ENCODE data around the gene UBE2D3. TPM values are rescaled to one million over a fixed set of nuclear protein-coding genes. Genes with fewer than 3 reads are reported as not detected.

UBE2D3 gene
- total RNA-seq, 1 donor from 2014 or later: 347 TPM

DNA sequence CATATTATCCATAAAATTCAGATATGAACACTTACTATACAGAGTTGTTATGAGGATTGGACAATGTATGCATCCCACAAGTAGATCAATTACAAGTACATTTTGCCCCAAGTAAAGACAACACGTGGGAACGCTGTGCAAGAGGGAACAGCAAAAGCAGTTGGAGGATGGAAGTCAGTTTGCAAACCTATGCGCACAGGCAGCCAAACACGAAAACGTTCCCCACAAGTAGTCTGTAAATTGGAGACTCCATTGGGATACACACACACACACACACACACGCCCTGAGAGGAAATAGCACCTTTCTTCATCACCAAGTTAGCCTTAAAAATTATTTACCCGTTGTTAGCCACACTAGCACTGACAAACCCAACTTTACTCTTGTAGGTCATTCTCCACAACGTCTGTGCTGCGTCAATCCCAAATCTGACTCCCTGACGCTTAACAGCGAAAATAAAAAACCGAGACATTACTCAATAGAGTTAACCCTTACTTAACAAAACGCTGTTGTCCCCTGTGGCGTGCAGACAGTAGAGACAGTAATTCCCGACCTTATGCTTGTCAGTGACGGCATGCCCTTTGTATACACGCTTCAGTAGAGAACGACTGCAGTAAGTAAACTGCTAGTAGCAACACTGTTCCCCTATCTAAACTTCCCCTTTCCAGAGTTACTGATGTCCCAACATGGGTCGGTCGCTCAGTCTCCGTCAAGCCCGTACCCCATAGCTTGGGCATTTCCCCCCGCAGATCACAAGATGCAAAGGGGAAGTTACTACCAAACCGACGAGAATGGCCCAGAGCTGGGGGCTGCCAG, 67.3 kb downstream of the UBE2D3 start:
- Histone ChIP-seq H3K27me3 (no peaks in the 10 kb centered on the region), H3K4me3 (peak overlapping the region; percentile 83 to 91), H3K4me1 (peaks cover 22% of the 10 kb centered on the region), H3K9me3 (no peaks in the 10 kb centered on the region), H3K27ac (peak overlapping the region; percentile 85), H3K36me3 (no peaks in the 10 kb centered on the region)
- DNase-seq (ENCODE audit: extremely low spot score in 2 of 2): no peak
- no peak for TF ChIP-seq POLR2AphosphoS5 (IDR thresholded peaks at IDR 0.05; ENCODE audit: insufficient read depth in 1 of 2, low read depth in 1 of 2)
- no peak for TF ChIP-seq POLR2A (IDR thresholded peaks at IDR 0.05)
- no peak for TF ChIP-seq CTCF (IDR thresholded peaks at IDR 0.05)
- intact Hi-C loops (cut with DNase I): loop anchor here (10.0 kb wide), 2 partner anchors 65 to 1065 kb away; partner anchors contain the start of gene UBE2D3

GRCh38 chr4:102758241-102759160, 68.8 kb downstream of the UBE2D3 start:
- H3K27ac ChIP-seq: no peak overlapping the region
- no peaks in the 10 kb centered on the region for H3K9me3 ChIP-seq
- TF ChIP-seq POLR2A (IDR thresholded peaks at IDR 0.05): no peak
- no peak for TF ChIP-seq POLR2AphosphoS5 (IDR thresholded peaks at IDR 0.05; ENCODE audit: insufficient read depth in 1 of 2, low read depth in 1 of 2)
- no peak for TF ChIP-seq CTCF (IDR thresholded peaks at IDR 0.05)
- H3K27me3 ChIP-seq: no peaks in the 10 kb centered on the region
- DNase-seq (ENCODE audit: extremely low spot score in 2 of 2): no peak
- peaks cover 22% of the 10 kb centered on the region for H3K4me1 ChIP-seq
- H3K4me3 ChIP-seq: no peak overlapping the region
- H3K36me3 ChIP-seq: no peaks in the 10 kb centered on the region
- intact Hi-C loops (cut with DNase I): no loop called here

- Histone ChIP-seq H3K4me3 (no peak overlapping the region), H3K4me1 (peaks cover 22% of the 10 kb centered on the region), H3K9me3 (no peaks in the 10 kb centered on the region), H3K27ac (no peak overlapping the region), H3K27me3 (no peaks in the 10 kb centered on the region), H3K36me3 (no peaks in the 10 kb centered on the region)
- TF ChIP-seq CTCF (IDR thresholded peaks at IDR 0.05) (no peak), POLR2AphosphoS5 (IDR thresholded peaks at IDR 0.05; ENCODE audit: insufficient read depth in 1 of 2, low read depth in 1 of 2) (no peak), POLR2A (IDR thresholded peaks at IDR 0.05) (no peak)
- intact Hi-C loops (cut with DNase I): no loop called here
- no peak for DNase-seq (ENCODE audit: extremely low spot score in 2 of 2)
Measured at GRCh38 chr4:102757681-102758080, 69.7 kb downstream of the UBE2D3 start.

DNA sequence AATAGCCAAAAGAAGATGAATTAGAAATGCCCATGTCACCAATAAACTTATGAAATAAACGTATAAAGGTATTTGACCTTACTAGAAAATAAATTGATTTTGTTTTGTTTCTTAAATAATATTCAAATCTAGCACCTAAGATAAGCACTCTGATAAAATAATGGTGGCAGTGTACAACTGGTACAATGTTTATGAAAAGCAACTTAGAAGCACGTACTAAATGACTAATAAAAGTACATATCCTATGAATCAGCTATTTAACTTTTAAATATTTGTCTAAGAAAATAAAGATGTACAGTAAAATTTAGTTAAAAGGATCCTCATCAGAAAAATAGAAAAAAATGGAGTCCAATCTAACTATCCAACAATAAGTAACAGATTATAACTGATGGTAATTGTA, 73.3 kb downstream of the UBE2D3 start:
- TF ChIP-seq CTCF (IDR thresholded peaks at IDR 0.05) (no peak), POLR2AphosphoS5 (IDR thresholded peaks at IDR 0.05; ENCODE audit: insufficient read depth in 1 of 2, low read depth in 1 of 2) (no peak), POLR2A (IDR thresholded peaks at IDR 0.05) (no peak)
- intact Hi-C loops (cut with DNase I): no loop called here
- no peak for DNase-seq (ENCODE audit: extremely low spot score in 2 of 2)

More for the DNA sequence above, 73.3 kb downstream of the UBE2D3 start:
- H3K4me1 ChIP-seq: peaks cover 3% of the 10 kb centered on the region
- H3K27ac ChIP-seq: no peak overlapping the region
- H3K4me3 ChIP-seq: no peak overlapping the region
- H3K27me3 ChIP-seq: no peaks in the 10 kb centered on the region
- H3K36me3 ChIP-seq: no peaks in the 10 kb centered on the region
- no peaks in the 10 kb centered on the region for H3K9me3 ChIP-seq

Data from vagina (tissue), 2 donors.